Smooth muscle cell (in vitro differentiated cells): Measurements from ENCODE around the gene CPED1. TPM values are rescaled to one million over a fixed set of nuclear protein-coding genes. Genes with fewer than 3 reads are reported as not detected.

Source experiments
- DNase-seq: peaks from one replicate; lab custom pipeline; 2025; ENCODE audit not compliant: unreplicated experiment; lab: John Stamatoyannopoulos, UW
- H2AFZ ChIP-seq: fragments of 200-600 bp; sonication (generic); 2 replicates; pipeline ENCODE4 v1.6.0; 2016; ENCODE audit warnings: antibody characterized with exemption, low read depth, mild to moderate bottlenecking
- H3F3A ChIP-seq: fragments of 200-600 bp; sonication (generic); 2 replicates; pipeline ENCODE4 v1.6.0; 2017; ENCODE audit warnings: antibody characterized with exemption, low read depth
- H3K27ac ChIP-seq: fragments of 200-600 bp; sonication (generic); 2 replicates; pipeline ENCODE4 v1.5.1; 2016; ENCODE audit warnings: low read depth, mild to moderate bottlenecking
- H3K27me3 ChIP-seq: fragments of 200-600 bp; sonication (generic); 2 replicates; pipeline ENCODE4 v1.6.1; 2016; ENCODE audit warnings: low read depth, mild to moderate bottlenecking
- H3K36me3 ChIP-seq: fragments of 200-600 bp; sonication (generic); 2 replicates; pipeline ENCODE4 v1.5.1; 2016; ENCODE audit warnings: low read depth
- H3K4me1 ChIP-seq: fragments of 200-600 bp; sonication (generic); 2 replicates; pipeline ENCODE4 v1.5.1; 2016; ENCODE audit warnings: low read depth
- H3K4me2 ChIP-seq: fragments of 200-600 bp; sonication (generic); 2 replicates; pipeline ENCODE4 v1.6.0; 2016; ENCODE audit warnings: mild to moderate bottlenecking
- H3K4me3 ChIP-seq: fragments of 200-600 bp; sonication (generic); 2 replicates; pipeline ENCODE4 v1.5.1; 2016; ENCODE audit warnings: mild to moderate bottlenecking
- H3K79me2 ChIP-seq: fragments of 200-600 bp; sonication (generic); 2 replicates; pipeline ENCODE4 v1.6.0; 2016; ENCODE audit warnings: low read depth, mild to moderate bottlenecking
- H3K9ac ChIP-seq: fragments of 200-600 bp; sonication (generic); 2 replicates; pipeline ENCODE4 v1.6.0; 2016; ENCODE audit warnings: low read depth
- H3K9me3 ChIP-seq: fragments of 200-600 bp; sonication (generic); replicated peaks from 2 replicates; pipeline ENCODE4 v1.5.1; 2016; ENCODE audit warnings: low read depth
- H4K20me1 ChIP-seq: fragments of 200-600 bp; sonication (generic); 2 replicates; pipeline ENCODE4 v1.6.0; 2016; ENCODE audit warnings: low read depth
- WGBS: methylation state at CpG from one replicate; pipeline ENCODE4 v1.1.7; 2016; ENCODE audit warnings: low lambda C conversion rate; 5-methylcytosine and 5-hydroxymethylcytosine counted together
- polyA plus RNA-seq: library from polyadenylated mRNA; unstranded; fragments of >200 nt; fragmentation: Nextera tagmentation; extraction: Ambion mirVana; gene quantifications from 2 replicates; pipeline ENCODE4 v1.2.1, GENCODE V29; 2016
- total RNA-seq: library from RNA; depleted of rRNA; stranded (reverse); fragments of >200 nt; gene quantifications from 2 replicates; pipeline ENCODE4 v1.2.3, GENCODE V29; 2014
- TF ChIP-seq, protein P1 (sequence below): fragments of 200-600 bp; sonication (generic); IDR thresholded peaks from 2 replicates; pipeline ENCODE4 v1.5.1; 2017; ENCODE audit warnings: borderline replicate concordance, mild to moderate bottlenecking, antibody characterized with exemption; ENCODE audit not compliant: insufficient read depth, poor library complexity, severe bottlenecking

The CPED1 gene
- total and polyA plus RNA-seq, 2 experiments from 2014 or later, result 9.5 to 12.9 TPM

DNA sequence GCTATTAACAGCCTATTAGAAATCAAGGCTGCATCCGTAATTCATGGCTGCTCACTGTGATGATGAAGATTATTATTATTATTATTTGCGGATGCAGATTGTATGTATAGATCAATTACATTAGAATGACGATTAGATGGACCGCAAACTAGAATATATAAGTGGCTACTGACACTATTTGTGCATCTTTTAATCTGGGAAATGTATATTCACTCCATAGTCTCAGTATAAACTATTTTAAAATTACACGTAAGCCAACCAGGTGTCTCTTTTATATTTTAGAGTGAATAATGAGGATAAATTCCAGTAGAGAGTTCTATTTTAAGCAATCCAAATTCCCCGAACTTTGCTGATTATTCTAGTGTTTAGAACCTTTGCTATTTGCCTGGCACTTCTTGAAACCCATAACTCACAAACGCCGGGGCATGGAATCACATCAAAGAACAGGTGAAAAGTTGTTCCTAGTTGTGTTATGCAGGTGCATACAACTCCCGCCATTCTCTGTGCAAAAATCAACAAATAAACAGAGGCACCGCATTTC is 38.4 kb upstream of the CPED1 start:
- Histone ChIP-seq H3K27ac (no peak overlapping the region), H3K4me2 (peak overlapping the region; percentile 89), H3K9ac (peak overlapping the region; percentile 37), H4K20me1 (no peaks in the 10 kb centered on the region), H3K36me3 (peaks cover 8% of the 10 kb centered on the region), H3K27me3 (no peaks in the 10 kb centered on the region), H3K4me1 (peaks cover 17% of the 10 kb centered on the region), H3K79me2 (peaks cover 25% of the 10 kb centered on the region), H3K4me3 (peak overlapping the region; percentile 76), H3K9me3 (no peaks in the 10 kb centered on the region), H3F3A (no peaks in the 10 kb centered on the region), H2AFZ (peak overlapping the region; percentile 90)
- 15% methylated on average over 10 of the region's 10 CpGs for whole genome bisulfite sequencing
- TF ChIP-seq, protein P1, sequence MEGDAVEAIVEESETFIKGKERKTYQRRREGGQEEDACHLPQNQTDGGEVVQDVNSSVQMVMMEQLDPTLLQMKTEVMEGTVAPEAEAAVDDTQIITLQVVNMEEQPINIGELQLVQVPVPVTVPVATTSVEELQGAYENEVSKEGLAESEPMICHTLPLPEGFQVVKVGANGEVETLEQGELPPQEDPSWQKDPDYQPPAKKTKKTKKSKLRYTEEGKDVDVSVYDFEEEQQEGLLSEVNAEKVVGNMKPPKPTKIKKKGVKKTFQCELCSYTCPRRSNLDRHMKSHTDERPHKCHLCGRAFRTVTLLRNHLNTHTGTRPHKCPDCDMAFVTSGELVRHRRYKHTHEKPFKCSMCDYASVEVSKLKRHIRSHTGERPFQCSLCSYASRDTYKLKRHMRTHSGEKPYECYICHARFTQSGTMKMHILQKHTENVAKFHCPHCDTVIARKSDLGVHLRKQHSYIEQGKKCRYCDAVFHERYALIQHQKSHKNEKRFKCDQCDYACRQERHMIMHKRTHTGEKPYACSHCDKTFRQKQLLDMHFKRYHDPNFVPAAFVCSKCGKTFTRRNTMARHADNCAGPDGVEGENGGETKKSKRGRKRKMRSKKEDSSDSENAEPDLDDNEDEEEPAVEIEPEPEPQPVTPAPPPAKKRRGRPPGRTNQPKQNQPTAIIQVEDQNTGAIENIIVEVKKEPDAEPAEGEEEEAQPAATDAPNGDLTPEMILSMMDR, result no peak
- no peak for DNase-seq

DNA sequence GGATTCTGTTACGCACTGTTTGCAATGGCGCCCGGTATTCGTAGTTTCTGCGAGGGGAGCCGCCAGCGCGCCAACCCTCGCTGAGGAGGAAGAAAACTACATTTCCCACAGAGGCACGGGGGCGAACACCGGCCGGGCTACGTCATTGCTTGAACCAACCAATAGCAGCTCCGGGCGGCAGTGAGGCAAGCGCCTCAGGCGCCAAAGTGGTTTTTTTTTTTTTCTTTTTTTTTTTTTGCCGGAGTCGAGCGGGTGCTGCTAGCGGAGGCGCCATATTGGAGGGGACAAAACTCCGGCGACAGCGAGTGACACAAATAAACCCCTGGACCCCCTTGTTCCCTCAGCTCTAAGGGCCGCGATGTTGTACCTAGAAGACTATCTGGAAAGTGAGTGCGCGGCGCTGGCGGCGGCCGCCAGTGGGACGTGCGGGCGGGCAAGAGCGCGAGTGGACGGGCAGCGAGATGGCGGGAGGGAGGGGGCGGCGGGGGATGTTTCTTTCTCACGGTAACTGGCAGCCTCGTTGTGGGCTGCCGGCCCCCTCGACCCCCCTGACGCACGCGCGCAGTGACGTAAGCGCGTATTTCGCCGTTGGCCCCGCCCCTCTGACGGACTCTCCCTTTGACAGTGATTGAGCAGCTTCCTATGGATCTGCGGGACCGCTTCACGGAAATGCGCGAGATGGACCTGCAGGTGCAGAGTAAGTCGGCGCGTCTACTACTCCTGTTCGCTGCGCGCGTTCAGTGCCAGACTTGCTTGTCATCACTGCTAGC is 37.8 kb upstream of the CPED1 start, which contains the start of gene ING3:
Gene ING3, plus strand, starts transcription at position 239 of the 770 bp plus-strand sequence. Its CDS starts 120 bp downstream, at position 359.
- Histone ChIP-seq H3K79me2 (peaks cover 25% of the 10 kb centered on the region), H3K4me2 (peak within 1 kb of the TSS; percentile 89), H3K27me3 (no peaks in the 10 kb centered on the region), H3K9ac (peak within 1 kb of the TSS; percentile 99), H3K36me3 (peaks cover 12% of the 10 kb centered on the region), H3K27ac (peak within 1 kb of the TSS; percentile 98), H2AFZ (peak within 1 kb of the TSS; percentile 90), H3F3A (no peaks in the 10 kb centered on the region), H3K9me3 (no peaks in the 10 kb centered on the region), H3K4me1 (peaks cover 17% of the 10 kb centered on the region), H3K4me3 (peak within 1 kb of the TSS; percentile 76), H4K20me1 (no peaks in the 10 kb centered on the region)
- under 1% methylated on average over 66 of the region's 71 CpGs for WGBS
- TF ChIP-seq, protein P1, result no peak
- DNase-seq, result peak; percentile 97

DNA sequence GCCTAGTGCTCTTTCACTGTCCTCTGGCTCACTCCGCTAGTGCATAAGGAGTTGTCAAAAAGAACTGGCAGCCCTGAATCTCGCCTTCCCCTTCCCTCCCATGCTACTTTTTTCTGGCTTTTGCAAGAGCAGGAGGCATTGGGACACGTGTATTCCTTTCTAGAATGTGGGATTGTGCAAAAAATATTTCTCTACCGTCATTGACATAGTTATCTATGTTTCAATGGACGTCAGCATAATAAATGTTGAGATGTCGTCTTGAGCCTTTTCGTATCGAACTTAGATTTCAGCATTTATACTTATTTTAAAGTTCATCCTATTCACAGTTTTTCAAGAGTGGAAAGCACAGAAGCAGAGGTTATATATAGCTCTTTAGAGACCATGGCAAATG is 37.2 kb upstream of the CPED1 start:
- H2AFZ ChIP-seq, result no peak overlapping the region
- no peak for DNase-seq
- peak overlapping the region; percentile 76 for H3K4me3 ChIP-seq
- peak overlapping the region; percentile 99 for H3K9ac ChIP-seq
- H3K36me3 ChIP-seq, result peaks cover 18% of the 10 kb centered on the region
- H3K27ac ChIP-seq, result peak overlapping the region; percentile 98
- H4K20me1 ChIP-seq, result no peaks in the 10 kb centered on the region
- peaks cover 25% of the 10 kb centered on the region for H3K79me2 ChIP-seq
- H3K4me1 ChIP-seq, result peaks cover 17% of the 10 kb centered on the region
- H3K4me2 ChIP-seq, result peak overlapping the region; percentile 81
- TF ChIP-seq, protein P1, result no peak
- WGBS, result 40% methylated on average over 8 of the region's 8 CpGs
- no peaks in the 10 kb centered on the region for H3K9me3 ChIP-seq
- no peaks in the 10 kb centered on the region for H3F3A ChIP-seq
- H3K27me3 ChIP-seq, result no peaks in the 10 kb centered on the region
